ENCODE measurements around the gene PLXNA4.

PLXNA4 gene

DNA sequence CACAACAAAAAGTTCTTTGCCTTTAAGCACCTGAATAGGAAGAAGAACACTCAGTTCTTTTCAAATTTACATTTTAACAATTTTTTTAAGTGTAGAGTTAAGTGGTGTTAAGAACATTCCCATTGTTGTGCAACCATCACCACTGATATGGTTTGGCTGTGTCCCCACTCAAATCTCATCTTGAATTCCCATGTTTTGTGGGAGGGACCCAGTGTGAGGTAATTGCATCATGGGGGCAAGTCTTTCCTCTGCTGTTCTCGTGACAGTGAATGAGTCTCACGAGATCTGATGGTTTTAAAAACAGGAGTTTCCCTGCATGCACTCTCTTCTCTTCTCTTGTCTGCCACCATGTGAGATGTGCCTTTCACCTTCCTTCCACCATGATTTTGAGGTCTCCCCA is 155.7 kb downstream of the PLXNA4 start:
- in situ Hi-C loops (cut with HindIII; ENCODE audit: low sequenced_read_pairs) = no loop called here

DNA sequence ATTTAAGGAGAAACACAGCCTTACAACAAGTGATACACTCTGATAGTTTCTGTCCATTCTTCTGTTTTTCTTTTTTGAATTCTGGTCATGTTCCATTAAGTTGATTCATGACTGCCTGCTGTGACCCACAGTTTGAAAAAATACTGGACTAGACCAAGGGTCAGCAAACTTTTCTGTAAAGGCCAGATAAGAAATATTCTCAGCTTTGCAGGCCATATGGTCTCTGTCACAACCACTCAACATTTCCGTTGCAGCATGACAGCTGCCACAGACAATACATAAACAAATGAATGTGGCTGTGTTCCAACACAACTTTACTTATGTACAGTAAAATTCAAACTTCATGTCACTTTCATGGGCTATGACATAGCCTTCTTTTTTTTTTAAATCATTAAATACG is 156.7 kb downstream of the PLXNA4 start:
- in situ Hi-C loops (cut with HindIII; ENCODE audit: low sequenced_read_pairs) = no loop called here

GRCh38 chr7:132418840-132419239 is 157.4 kb downstream of the PLXNA4 start:
- in situ Hi-C loops (cut with HindIII; ENCODE audit: low sequenced_read_pairs) = no loop called here

DNA sequence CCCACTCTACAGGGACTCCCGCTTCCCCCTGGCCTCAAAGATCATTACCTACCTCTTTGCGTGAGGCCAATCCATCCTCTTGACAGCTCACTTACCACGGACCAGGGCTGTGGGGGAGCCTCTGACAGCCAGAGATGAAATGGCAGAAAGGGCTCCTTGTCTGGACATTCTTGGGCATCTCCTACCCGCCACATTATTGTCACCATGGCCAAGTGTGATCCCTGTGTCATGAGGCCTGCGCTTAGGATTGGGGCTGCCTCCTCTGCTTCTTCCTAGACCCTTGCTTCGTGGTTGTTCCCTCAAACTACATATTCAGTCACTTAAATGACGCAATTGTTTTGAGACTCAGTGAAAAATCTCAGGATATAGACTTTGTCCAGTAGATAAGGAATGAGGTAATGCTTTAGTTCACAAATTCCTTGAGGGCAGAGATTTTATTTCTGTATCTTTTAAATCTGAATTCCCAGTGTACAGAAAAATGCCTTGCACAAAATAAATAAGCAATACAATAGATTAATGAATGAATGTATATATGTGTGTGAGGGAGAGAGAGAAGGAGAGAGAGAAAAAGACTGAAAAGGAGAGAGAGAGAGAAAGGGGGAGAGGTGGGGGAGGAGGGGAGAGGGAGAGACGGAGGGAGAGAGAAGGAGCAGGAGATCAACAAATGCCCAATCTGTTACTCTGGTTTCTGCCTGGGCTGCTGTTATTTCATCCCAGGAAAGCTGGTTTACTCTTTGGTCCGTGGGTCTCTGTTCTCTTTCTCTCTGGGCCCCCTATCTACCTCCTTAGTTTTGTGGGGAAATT is 159.0 kb downstream of the PLXNA4 start:
- in situ Hi-C loops (cut with HindIII; ENCODE audit: low sequenced_read_pairs) = no loop called here

DNA sequence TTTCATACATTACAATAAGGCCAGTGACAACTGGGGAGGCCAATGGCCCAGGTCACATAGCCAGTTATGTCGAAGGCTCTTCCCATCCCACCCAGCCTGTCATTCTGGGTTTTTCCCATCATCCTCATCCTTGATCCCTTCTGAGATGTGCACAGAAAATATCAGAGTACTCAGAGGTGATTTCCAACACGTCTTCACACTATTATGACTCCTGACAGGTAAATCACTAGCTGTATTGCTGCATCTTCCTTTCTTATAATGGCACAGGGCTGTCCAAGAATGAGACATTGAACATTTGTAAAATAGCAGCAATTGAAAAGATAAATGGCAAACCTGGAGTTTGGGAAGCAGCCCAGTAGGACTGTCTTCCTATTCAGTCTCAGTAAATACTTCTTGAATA is 159.9 kb downstream of the PLXNA4 start:
- in situ Hi-C loops (cut with HindIII; ENCODE audit: low sequenced_read_pairs) = no loop called here

- in situ Hi-C loops (cut with HindIII; ENCODE audit: low sequenced_read_pairs) = no loop called here
Measured at GRCh38 chr7:132415259-132415658, 161.0 kb downstream of the PLXNA4 start.

DNA sequence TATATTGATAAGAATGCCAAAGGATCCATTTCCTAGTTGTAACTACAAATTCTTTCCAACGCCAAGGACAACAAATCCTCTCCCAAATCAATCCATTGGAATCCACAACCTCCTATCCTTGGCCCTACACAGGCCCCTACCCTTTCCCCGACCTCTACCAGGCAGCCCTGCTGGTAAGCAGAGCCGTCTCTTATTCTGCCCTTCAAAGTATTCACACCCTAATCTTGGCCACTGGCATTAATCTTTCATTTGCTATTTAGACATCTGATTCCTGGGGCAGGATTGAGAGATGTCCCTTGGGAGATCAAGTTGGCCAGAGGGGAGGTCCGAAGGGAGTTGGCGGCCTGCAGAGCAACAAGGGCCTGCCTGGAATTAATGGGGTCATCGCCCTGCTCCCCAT is 161.4 kb downstream of the PLXNA4 start:
- in situ Hi-C loops (cut with HindIII; ENCODE audit: low sequenced_read_pairs) = no loop called here

GRCh38 chr7:132412435-132412834 is 163.8 kb downstream of the PLXNA4 start:
- in situ Hi-C loops (cut with HindIII; ENCODE audit: low sequenced_read_pairs) = no loop called here

DNA sequence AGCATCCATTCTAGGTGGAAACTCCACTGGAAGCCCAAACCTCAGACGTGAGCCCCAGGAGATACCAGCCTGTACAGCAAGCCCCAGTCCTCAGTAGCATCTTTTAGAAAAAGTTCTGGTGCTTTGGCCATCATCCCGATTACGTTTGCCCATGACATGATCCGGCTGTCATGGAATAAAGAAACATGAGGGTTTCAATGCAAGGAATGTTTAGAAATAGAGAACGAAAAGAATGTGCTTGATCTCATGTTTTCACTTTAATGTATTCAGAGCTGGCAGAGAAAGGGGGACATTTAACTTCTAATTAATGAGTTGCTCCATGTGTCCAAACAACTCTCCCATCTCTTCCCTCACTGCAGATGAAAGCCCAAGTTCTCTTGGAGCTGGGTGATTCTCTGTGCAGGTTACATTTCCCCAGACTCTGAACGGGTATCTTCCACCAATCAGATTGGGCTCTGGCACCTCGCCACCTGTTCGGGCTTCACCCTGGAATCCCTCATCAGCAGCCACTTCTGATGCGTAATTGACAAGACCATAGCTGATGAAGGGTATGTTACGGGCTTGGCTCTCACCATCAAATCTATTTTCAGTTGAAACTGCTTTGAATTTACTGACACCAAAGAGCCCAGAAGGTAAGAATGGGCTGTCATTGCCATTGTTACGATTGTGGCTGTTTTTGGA is 165.3 kb downstream of the PLXNA4 start:
- in situ Hi-C loops (cut with HindIII; ENCODE audit: low sequenced_read_pairs) = no loop called here

DNA sequence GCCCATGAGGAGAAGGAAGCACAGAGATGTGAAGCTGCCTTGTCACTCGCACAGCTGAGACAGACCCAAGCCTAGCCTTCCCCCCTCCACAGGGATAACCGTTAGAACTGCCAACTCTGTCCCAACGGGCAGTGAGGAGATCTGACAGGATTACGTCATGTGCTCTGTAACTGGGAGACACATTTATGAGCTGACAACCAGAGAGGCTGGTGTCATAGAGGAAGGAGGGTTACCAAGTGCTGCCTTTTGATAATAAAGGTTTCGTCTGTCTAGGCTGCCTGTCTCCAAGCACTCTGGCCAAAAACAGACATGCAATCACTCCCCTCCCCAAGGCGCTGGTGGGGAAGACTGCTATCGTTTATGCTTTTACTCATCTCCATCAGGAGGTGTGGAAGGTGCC is 165.9 kb downstream of the PLXNA4 start:
- in situ Hi-C loops (cut with HindIII; ENCODE audit: low sequenced_read_pairs) = no loop called here

- in situ Hi-C loops (cut with HindIII; ENCODE audit: low sequenced_read_pairs) = no loop called here
Measured at GRCh38 chr7:132407764-132408163, 168.5 kb downstream of the PLXNA4 start.

- in situ Hi-C loops (cut with HindIII; ENCODE audit: low sequenced_read_pairs) = no loop called here
Measured at GRCh38 chr7:132406039-132406438, 170.2 kb downstream of the PLXNA4 start.

DNA sequence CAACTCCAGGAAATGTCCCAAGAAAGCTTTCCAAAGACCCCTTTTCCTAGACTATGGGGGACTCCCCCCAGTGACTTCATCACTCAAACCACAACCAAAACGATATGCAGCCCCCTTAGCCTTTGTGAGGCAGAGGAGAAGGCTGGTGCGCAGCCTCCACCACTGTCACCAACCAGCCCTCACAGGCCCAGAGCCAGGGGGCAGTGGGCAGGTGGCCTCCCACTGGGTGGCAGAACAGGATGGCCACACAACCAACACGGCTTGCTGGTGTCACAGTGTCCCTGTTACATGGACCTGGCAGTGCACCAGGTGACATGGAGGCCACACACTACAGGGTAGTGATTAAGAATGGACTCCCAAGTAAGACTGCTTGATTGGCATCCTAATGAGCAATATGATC is 172.0 kb downstream of the PLXNA4 start:
- in situ Hi-C loops (cut with HindIII; ENCODE audit: low sequenced_read_pairs) = loop anchor here (5.0 kb wide), 1 partner anchor 42 kb away; no protein-coding TSS in a partner anchor

DNA sequence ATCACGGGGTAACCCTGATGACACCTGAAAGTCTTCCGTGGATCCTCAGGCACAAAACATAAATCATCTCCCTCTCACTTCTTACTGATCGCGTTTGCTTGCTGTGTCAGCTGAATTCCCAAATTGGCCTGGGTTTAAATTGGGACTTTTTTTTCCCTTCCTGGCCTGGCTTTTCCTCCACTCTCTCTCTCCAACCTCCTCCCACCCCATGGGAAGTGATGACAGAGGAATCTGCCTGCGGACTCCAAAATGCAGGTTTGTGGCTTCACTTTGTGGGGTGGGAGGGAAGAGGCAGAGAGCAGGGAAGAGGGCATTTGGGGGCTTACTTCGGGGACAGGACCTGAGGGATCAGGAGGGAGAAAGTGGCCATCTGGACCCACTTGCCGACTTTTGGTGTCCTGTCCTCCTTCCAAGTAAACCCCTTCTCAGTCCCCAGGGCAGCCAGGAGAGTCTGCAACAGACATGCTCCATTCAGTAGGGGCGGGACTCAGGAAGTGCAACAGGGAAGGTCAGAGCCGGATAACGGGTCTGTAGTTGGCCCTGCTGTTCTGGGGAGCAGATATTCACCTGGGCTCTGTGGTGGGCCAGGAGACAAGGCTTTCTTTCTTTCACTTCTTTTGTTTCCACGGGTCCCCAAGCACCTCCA is 172.7 kb downstream of the PLXNA4 start:
- in situ Hi-C loops (cut with HindIII; ENCODE audit: low sequenced_read_pairs) = loop anchor here (5.0 kb wide), 1 partner anchor 41 kb away; no protein-coding TSS in a partner anchor

- in situ Hi-C loops (cut with HindIII; ENCODE audit: low sequenced_read_pairs) = loop anchor here (5.0 kb wide), 1 partner anchor 40 kb away; no protein-coding TSS in a partner anchor
Measured at GRCh38 chr7:132402751-132403245, 173.5 kb downstream of the PLXNA4 start.

GRCh38 chr7:132402096-132402495 is 174.2 kb downstream of the PLXNA4 start:
- in situ Hi-C loops (cut with HindIII; ENCODE audit: low sequenced_read_pairs) = loop anchor here (5.0 kb wide), 1 partner anchor 40 kb away; no protein-coding TSS in a partner anchor

- in situ Hi-C loops (cut with HindIII; ENCODE audit: low sequenced_read_pairs) = loop anchor here (5.0 kb wide), 1 partner anchor 38 kb away; no protein-coding TSS in a partner anchor
Measured at GRCh38 chr7:132400561-132401142, 175.6 kb downstream of the PLXNA4 start.

- in situ Hi-C loops (cut with HindIII; ENCODE audit: low sequenced_read_pairs) = no loop called here
Measured at GRCh38 chr7:132399367-132399766, 176.9 kb downstream of the PLXNA4 start.

- in situ Hi-C loops (cut with HindIII; ENCODE audit: low sequenced_read_pairs) = no loop called here
Measured at GRCh38 chr7:132398253-132398925, 177.9 kb downstream of the PLXNA4 start.

GRCh38 chr7:132397070-132397469 is 179.2 kb downstream of the PLXNA4 start:
- in situ Hi-C loops (cut with HindIII; ENCODE audit: low sequenced_read_pairs) = no loop called here

All from DLD1 (cell line).